Vagina (tissue), 2 donors: Measurements from ENCODE around the gene TESPA1. TPM values are rescaled to one million over a fixed set of nuclear protein-coding genes. Genes with fewer than 3 reads are reported as not detected.

Source experiments
- DNase-seq, 2 donors: peaks; one replicate each; pipeline ENCODE4 v3.0.0-alpha.2; 2017; ENCODE audit errors: extremely low spot score in 2 of 2
- H3K27ac ChIP-seq: fragments of 200-600 bp; sonication (generic); one replicate; pipeline ENCODE4 v1.5.1; 2019
- H3K27me3 ChIP-seq: fragments of 200-600 bp; sonication (generic); one replicate; pipeline ENCODE4 v1.5.1; 2019
- H3K36me3 ChIP-seq, 2 donors: fragments of 200-600 bp; sonication (generic); one replicate each; pipeline ENCODE4 v1.5.1; 2017 to 2019
- H3K4me1 ChIP-seq: fragments of 200-600 bp; sonication (generic); one replicate; pipeline ENCODE4 v1.5.1; 2019
- H3K4me3 ChIP-seq, 2 donors: fragments of 200-600 bp; sonication (generic); 1 replicate in 1 of 2; 2 replicates in 1 of 2; pipeline ENCODE4 v1.5.1; 2016 to 2019
- H3K9me3 ChIP-seq: fragments of 200-600 bp; sonication (generic); one replicate; pipeline ENCODE4 v1.5.1; 2019
- CTCF ChIP-seq, 3 experiments: fragments of 450-650 bp in 2 of 3; fragments of 200-600 bp in 1 of 3; sonication (generic) in 1 of 3; IDR thresholded peaks; one replicate each; pipeline ENCODE4 v1.5.1; 2017 to 2019; ENCODE audit warnings: antibody characterized with exemption in 3 of 3, mild to moderate bottlenecking in 2 of 3, moderate library complexity in 2 of 3
- POLR2A ChIP-seq, 2 donors: fragments of 450-650 bp; IDR thresholded peaks; one replicate each; pipeline ENCODE4 v1.6.1; 2017; ENCODE audit warnings: antibody characterized with exemption in 2 of 2, mild to moderate bottlenecking in 2 of 2, moderate library complexity in 2 of 2
- POLR2AphosphoS5 ChIP-seq, 2 donors: sonication (generic); formaldehyde crosslinking; IDR thresholded peaks; one replicate each; pipeline ENCODE4 v1.9.0; 2017; ENCODE audit warnings: antibody characterized with exemption in 2 of 2, mild to moderate bottlenecking in 2 of 2, low read depth in 1 of 2; ENCODE audit not compliant: insufficient read depth in 1 of 2
- intact Hi-C: fragments of 100-400 bp; cut with DNase I; formaldehyde crosslinking; loops from one replicate; pipeline ENCODE4 v1.15.1; 2023
- total RNA-seq: library from RNA; depleted of rRNA; stranded (reverse); fragments of >200 nt; gene quantifications from one replicate; pipeline ENCODE4 v1.2.3, GENCODE V29; 2016

Gene TESPA1
- total RNA-seq, 1 donor from 2014 or later: 2.5 TPM

DNA sequence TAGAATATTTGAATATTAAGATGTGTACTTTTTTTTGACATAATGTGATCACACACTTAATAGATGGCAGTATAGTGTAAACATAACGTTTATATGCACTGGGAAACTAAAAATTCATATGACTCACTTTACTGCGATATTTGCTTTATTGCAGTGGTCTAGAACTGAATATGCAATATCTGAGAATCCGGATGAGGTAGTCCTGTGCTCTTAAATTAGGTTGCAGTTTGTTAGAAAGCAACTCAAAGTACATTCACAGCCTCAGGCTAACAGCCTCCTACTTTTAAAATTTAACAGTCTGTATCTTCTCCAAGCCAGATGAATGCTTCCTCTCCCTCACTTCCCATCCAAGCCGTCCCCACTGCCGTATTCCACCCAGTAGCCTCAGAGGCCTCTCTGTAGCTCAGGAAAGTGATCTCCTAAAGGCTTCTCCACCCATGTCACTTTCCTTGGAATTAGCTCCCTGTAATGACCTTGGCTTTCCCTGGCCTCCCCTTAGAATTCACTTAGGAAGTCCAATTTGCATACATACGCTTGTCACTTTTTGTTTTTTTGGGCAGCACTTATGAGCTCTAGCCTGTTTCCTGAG is 43.7 kb downstream of the TESPA1 start:
- Histone ChIP-seq H3K27ac (no peak overlapping the region), H3K36me3 (no peaks in the 10 kb centered on the region), H3K27me3 (no peaks in the 10 kb centered on the region), H3K9me3 (no peaks in the 10 kb centered on the region), H3K4me3 (no peak overlapping the region), H3K4me1 (no peaks in the 10 kb centered on the region)
- intact Hi-C loops: no loop called here
- no peak for TF ChIP-seq CTCF (IDR thresholded peaks at IDR 0.05)
- no peak for TF ChIP-seq POLR2A (IDR thresholded peaks at IDR 0.05)
- no peak for TF ChIP-seq POLR2AphosphoS5 (IDR thresholded peaks at IDR 0.05; ENCODE audit: insufficient read depth in 1 of 2, low read depth in 1 of 2)
- no peak for DNase-seq

DNA sequence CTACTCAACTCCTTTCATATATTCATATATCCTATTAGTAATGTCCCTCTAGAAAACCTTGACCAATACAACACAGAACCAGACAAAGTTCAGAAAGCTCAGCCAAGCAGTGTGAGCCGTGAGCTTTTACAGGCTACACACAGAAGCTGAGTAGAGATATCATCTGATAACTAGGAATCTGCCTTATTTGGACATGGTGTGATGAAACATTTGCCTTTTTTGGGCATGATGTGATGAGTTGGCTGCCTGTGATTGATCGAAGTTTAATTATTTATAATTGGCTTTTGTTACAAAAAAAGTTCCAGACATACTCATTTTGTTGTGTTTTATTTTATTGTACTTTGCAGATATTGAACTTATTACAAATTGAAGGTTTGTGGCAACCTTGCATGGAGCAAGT is 46.6 kb downstream of the TESPA1 start:
- DNase-seq: no peak
- Histone ChIP-seq H3K27me3 (no peaks in the 10 kb centered on the region), H3K9me3 (no peaks in the 10 kb centered on the region), H3K27ac (no peak overlapping the region), H3K4me1 (peaks cover 4% of the 10 kb centered on the region), H3K4me3 (no peak overlapping the region), H3K36me3 (no peaks in the 10 kb centered on the region)
- TF ChIP-seq CTCF (IDR thresholded peaks at IDR 0.05): no peak
- no peak for TF ChIP-seq POLR2AphosphoS5 (IDR thresholded peaks at IDR 0.05; ENCODE audit: insufficient read depth in 1 of 2, low read depth in 1 of 2)
- TF ChIP-seq POLR2A (IDR thresholded peaks at IDR 0.05): no peak
- intact Hi-C loops: no loop called here

DNA sequence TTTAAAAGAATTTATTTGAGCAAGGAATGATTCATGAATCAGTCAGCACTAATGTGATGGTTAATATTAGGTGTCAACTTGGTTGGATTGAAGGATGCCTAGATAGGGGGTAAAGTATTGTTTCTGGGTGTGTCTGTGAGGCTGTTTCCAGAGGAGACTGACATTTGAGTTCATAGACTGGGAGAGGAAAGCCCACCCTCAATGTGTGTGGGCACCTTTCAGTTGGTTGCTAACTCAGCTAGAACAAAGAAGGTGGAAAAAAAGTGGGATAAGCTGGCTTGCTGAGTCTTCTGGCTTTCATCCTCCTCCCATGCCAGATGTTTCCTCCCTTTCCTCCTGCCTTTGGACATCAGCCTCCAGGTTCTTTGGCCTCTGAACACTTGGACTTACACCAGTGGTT is 47.2 kb downstream of the TESPA1 start:
- peaks cover 9% of the 10 kb centered on the region for H3K4me1 ChIP-seq
- DNase-seq: no peak
- TF ChIP-seq POLR2AphosphoS5 (IDR thresholded peaks at IDR 0.05; ENCODE audit: insufficient read depth in 1 of 2, low read depth in 1 of 2) (no peak), CTCF (IDR thresholded peaks at IDR 0.05) (no peak), POLR2A (IDR thresholded peaks at IDR 0.05) (no peak)
- intact Hi-C loops: no loop called here
- H3K4me3 ChIP-seq: no peak overlapping the region
- H3K9me3 ChIP-seq: no peaks in the 10 kb centered on the region
- no peaks in the 10 kb centered on the region for H3K27me3 ChIP-seq
- H3K36me3 ChIP-seq: no peaks in the 10 kb centered on the region
- no peak overlapping the region for H3K27ac ChIP-seq

GRCh38 chr12:54936736-54937135 is 47.8 kb downstream of the TESPA1 start:
- TF ChIP-seq POLR2AphosphoS5 (IDR thresholded peaks at IDR 0.05; ENCODE audit: insufficient read depth in 1 of 2, low read depth in 1 of 2) (no peak), POLR2A (IDR thresholded peaks at IDR 0.05) (no peak), CTCF (IDR thresholded peaks at IDR 0.05) (no peak)
- Histone ChIP-seq H3K9me3 (no peaks in the 10 kb centered on the region), H3K36me3 (no peaks in the 10 kb centered on the region), H3K4me3 (no peak overlapping the region), H3K27me3 (no peaks in the 10 kb centered on the region), H3K4me1 (peaks cover 9% of the 10 kb centered on the region), H3K27ac (no peak overlapping the region)
- no peak for DNase-seq
- intact Hi-C loops: no loop called here

DNA sequence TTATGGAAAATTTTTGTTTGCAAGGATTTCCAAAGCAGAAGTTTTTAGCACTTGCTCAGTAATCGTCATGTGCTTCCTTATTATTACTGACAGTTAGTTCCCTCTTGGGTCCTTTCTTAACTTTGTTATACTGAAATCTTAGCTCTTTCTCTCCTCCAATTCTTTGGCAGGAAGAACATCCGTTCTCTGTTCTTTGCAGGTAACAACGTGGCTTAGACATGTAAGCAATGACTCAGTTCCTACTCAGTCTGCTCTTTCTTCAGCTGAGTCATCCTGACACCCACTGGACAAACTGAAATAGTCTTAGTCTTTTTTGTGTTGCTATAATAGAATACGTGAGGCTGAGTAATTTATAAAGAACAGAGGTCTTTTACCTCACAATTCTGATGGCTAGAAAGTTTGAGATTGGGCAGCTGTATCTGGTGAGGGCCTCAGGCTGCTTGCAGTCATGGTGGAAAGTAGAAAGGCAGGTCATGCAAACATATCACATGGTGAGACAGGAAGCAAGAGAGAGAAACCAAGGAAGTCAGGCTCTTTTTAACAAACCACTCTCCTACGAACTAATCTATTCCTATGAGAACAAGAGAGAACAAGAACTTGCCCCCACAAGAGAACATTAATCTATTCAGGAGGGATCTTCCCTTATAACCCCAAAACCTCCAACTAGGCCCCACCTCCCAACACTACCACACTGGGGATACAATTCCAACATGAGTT is 49.2 kb downstream of the TESPA1 start:
- Histone ChIP-seq H3K27ac (no peak overlapping the region), H3K9me3 (no peaks in the 10 kb centered on the region), H3K4me3 (no peak overlapping the region), H3K4me1 (peaks cover 9% of the 10 kb centered on the region), H3K36me3 (no peaks in the 10 kb centered on the region), H3K27me3 (no peaks in the 10 kb centered on the region)
- TF ChIP-seq CTCF (IDR thresholded peaks at IDR 0.05) (no peak), POLR2A (IDR thresholded peaks at IDR 0.05) (no peak), POLR2AphosphoS5 (IDR thresholded peaks at IDR 0.05; ENCODE audit: insufficient read depth in 1 of 2, low read depth in 1 of 2) (peak in 1 of 2 donors; percentile 84)
- intact Hi-C loops: no loop called here
- DNase-seq: no peak
